Adipocyte (in vitro differentiated cells): ENCODE results near the gene EFEMP1.

Source experiments
- DNase-seq: peaks from one replicate; pipeline ENCODE4 v3.0.0-alpha.2; 2015; ENCODE audit warnings: low read depth
- H3K27me3 ChIP-seq: replicated peaks from 2 replicates; pipeline ENCODE4 v1.7.0; 2013; ENCODE audit warnings: mild to moderate bottlenecking, low read length, moderate library complexity; ENCODE audit not compliant: control insufficient read depth, insufficient read depth
- H3K36me3 ChIP-seq: 2 replicates; pipeline ENCODE4 v1.7.0; 2013; ENCODE audit warnings: low read length, mild to moderate bottlenecking, moderate library complexity; ENCODE audit not compliant: control insufficient read depth, insufficient read depth, severe bottlenecking
- H3K4me1 ChIP-seq: 2 replicates; pipeline ENCODE4 v1.7.0; 2013; ENCODE audit warnings: mild to moderate bottlenecking, low read length, moderate library complexity; ENCODE audit not compliant: control insufficient read depth, insufficient read depth
- H3K4me3 ChIP-seq: 2 replicates; pipeline ENCODE4 v1.7.0; 2013; ENCODE audit warnings: mild to moderate bottlenecking, low read length, moderate library complexity
- H3K9ac ChIP-seq: 2 replicates; pipeline ENCODE4 v1.7.0; 2013; ENCODE audit warnings: mild to moderate bottlenecking, low read length, moderate library complexity
- H3K9me3 ChIP-seq: 2 replicates; pipeline ENCODE4 v1.7.0; 2013; ENCODE audit warnings: mild to moderate bottlenecking, low read length, moderate library complexity; ENCODE audit not compliant: control insufficient read depth

The EFEMP1 gene

GRCh38 chr2:55898386-55899040, 25.1 kb downstream of the EFEMP1 start:
- no peak for DNase-seq
- H3K4me3 ChIP-seq = no peak overlapping the region
- H3K36me3 ChIP-seq = peaks cover 35% of the 10 kb centered on the region
- peaks cover 4% of the 10 kb centered on the region for H3K9me3 ChIP-seq
- H3K9ac ChIP-seq = no peak overlapping the region
- peaks cover 17% of the 10 kb centered on the region for H3K4me1 ChIP-seq
- H3K27me3 ChIP-seq = no peaks in the 10 kb centered on the region

- H3K36me3 ChIP-seq = peaks cover 22% of the 10 kb centered on the region
- no peak overlapping the region for H3K4me3 ChIP-seq
Observed at GRCh38 chr2:55896633-55897032, 26.9 kb downstream of the EFEMP1 start.

GRCh38 chr2:55894720-55895119, 28.9 kb downstream of the EFEMP1 start:
- Histone ChIP-seq H3K9ac (no peak overlapping the region), H3K27me3 (no peaks in the 10 kb centered on the region), H3K4me1 (peaks cover 23% of the 10 kb centered on the region), H3K4me3 (no peak overlapping the region), H3K9me3 (no peaks in the 10 kb centered on the region), H3K36me3 (peaks cover 20% of the 10 kb centered on the region)
- no peak for DNase-seq

More at GRCh38 chr2:55896633-55897032, 26.9 kb downstream of the EFEMP1 start:
- Histone ChIP-seq H3K27me3 (no peaks in the 10 kb centered on the region), H3K9me3 (no peaks in the 10 kb centered on the region), H3K9ac (no peak overlapping the region), H3K4me1 (peaks cover 26% of the 10 kb centered on the region)
- DNase-seq = no peak

- no peak for DNase-seq
- peaks cover 49% of the 10 kb centered on the region for H3K4me1 ChIP-seq
- H3K36me3 ChIP-seq = peaks cover 17% of the 10 kb centered on the region
- peak overlapping the region; percentile 43 for H3K9ac ChIP-seq
- no peaks in the 10 kb centered on the region for H3K27me3 ChIP-seq
- H3K9me3 ChIP-seq = no peaks in the 10 kb centered on the region
- peak overlapping the region; percentile 21 for H3K4me3 ChIP-seq
Observed at GRCh38 chr2:55891671-55892094, 31.9 kb downstream of the EFEMP1 start.

GRCh38 chr2:55888936-55889335, 34.6 kb downstream of the EFEMP1 start:
- H3K36me3 ChIP-seq = peaks cover 15% of the 10 kb centered on the region
- peak; percentile 28 for DNase-seq
- H3K9me3 ChIP-seq = no peaks in the 10 kb centered on the region
- H3K4me1 ChIP-seq = peaks cover 77% of the 10 kb centered on the region
- H3K4me3 ChIP-seq = peak overlapping the region; percentile 9
- peak overlapping the region; percentile 74 for H3K9ac ChIP-seq
- H3K27me3 ChIP-seq = no peaks in the 10 kb centered on the region

- Histone ChIP-seq H3K9me3 (no peaks in the 10 kb centered on the region), H3K27me3 (no peaks in the 10 kb centered on the region), H3K36me3 (peaks cover 15% of the 10 kb centered on the region), H3K4me3 (peak overlapping the region; percentile 56), H3K4me1 (peaks cover 85% of the 10 kb centered on the region), H3K9ac (peak overlapping the region; percentile 74)
- DNase-seq = peak; percentile 60
Observed at GRCh38 chr2:55887901-55888624, 35.5 kb downstream of the EFEMP1 start.

- peak overlapping the region; percentile 56 for H3K4me3 ChIP-seq
- peaks cover 11% of the 10 kb centered on the region for H3K36me3 ChIP-seq
- peak overlapping the region; percentile 74 for H3K9ac ChIP-seq
- no peaks in the 10 kb centered on the region for H3K9me3 ChIP-seq
- no peaks in the 10 kb centered on the region for H3K27me3 ChIP-seq
- peak; percentile 67 for DNase-seq
- peaks cover 88% of the 10 kb centered on the region for H3K4me1 ChIP-seq
Observed at GRCh38 chr2:55887351-55887750, 36.2 kb downstream of the EFEMP1 start.

- Histone ChIP-seq H3K27me3 (no peaks in the 10 kb centered on the region), H3K9me3 (no peaks in the 10 kb centered on the region), H3K36me3 (peaks cover 18% of the 10 kb centered on the region), H3K9ac (peak overlapping the region; percentile 74), H3K4me3 (peak overlapping the region; percentile 35), H3K4me1 (peaks cover 76% of the 10 kb centered on the region)
- DNase-seq = no peak
Observed at GRCh38 chr2:55885944-55886281, 37.7 kb downstream of the EFEMP1 start.

GRCh38 chr2:55885127-55885943, 38.2 kb downstream of the EFEMP1 start:
- peaks cover 82% of the 10 kb centered on the region for H3K4me1 ChIP-seq
- peak overlapping the region; percentile 80 for H3K9ac ChIP-seq
- peaks cover 24% of the 10 kb centered on the region for H3K36me3 ChIP-seq
- peak overlapping the region; percentile 3 for H3K4me3 ChIP-seq
- no peaks in the 10 kb centered on the region for H3K27me3 ChIP-seq
- peak; percentile 92 for DNase-seq
- no peaks in the 10 kb centered on the region for H3K9me3 ChIP-seq

- Histone ChIP-seq H3K36me3 (peaks cover 33% of the 10 kb centered on the region), H3K9me3 (no peaks in the 10 kb centered on the region), H3K4me3 (peak overlapping the region; percentile 5), H3K9ac (peak overlapping the region; percentile 80), H3K27me3 (no peaks in the 10 kb centered on the region), H3K4me1 (peaks cover 79% of the 10 kb centered on the region)
- no peak for DNase-seq
Observed at GRCh38 chr2:55883829-55884228, 39.8 kb downstream of the EFEMP1 start.

- Histone ChIP-seq H3K9ac (peak overlapping the region; percentile 80), H3K9me3 (no peaks in the 10 kb centered on the region), H3K27me3 (no peaks in the 10 kb centered on the region), H3K36me3 (peaks cover 38% of the 10 kb centered on the region), H3K4me3 (peak overlapping the region; percentile 5), H3K4me1 (peaks cover 78% of the 10 kb centered on the region)
- DNase-seq = peak; percentile 32
Observed at GRCh38 chr2:55883357-55883756, 40.2 kb downstream of the EFEMP1 start.
